Liver (tissue), 9 donors: ENCODE data around the gene LAMTOR1. TPM values are rescaled to one million over a fixed set of nuclear protein-coding genes. Genes with fewer than 3 reads are reported as not detected.

ENCODE experiments used
- DNase-seq: peaks from one replicate; pipeline ENCODE4 v3.0.0-alpha.2; 2017; ENCODE audit warnings: low spot score
- H3K27ac ChIP-seq, 2 donors: one replicate each; pipeline ENCODE4 v1.7.0; 2013; ENCODE audit warnings: inconsistent platforms in 2 of 2, low read length in 2 of 2, control low read depth in 1 of 2, low read depth in 1 of 2, mild to moderate bottlenecking in 1 of 2
- H3K27me3 ChIP-seq, 4 donors: one replicate each; pipeline versions ENCODE4 v1.6.1 to v1.7.0; 2013; ENCODE audit warnings: low read length in 3 of 4, inconsistent platforms in 1 of 4, mild to moderate bottlenecking in 1 of 4, moderate library complexity in 1 of 4; ENCODE audit not compliant: control insufficient read depth in 4 of 4, insufficient read depth in 4 of 4
- H3K36me3 ChIP-seq, 4 donors: one replicate each; pipeline versions ENCODE4 v1.6.1 to v1.7.0; 2013; ENCODE audit warnings: low read length in 3 of 4, mild to moderate bottlenecking in 3 of 4, low read depth in 1 of 4, moderate library complexity in 1 of 4; ENCODE audit not compliant: control insufficient read depth in 4 of 4, insufficient read depth in 3 of 4
- H3K4me1 ChIP-seq, 4 donors: one replicate each; pipeline versions ENCODE4 v1.6.1 to v1.7.0; 2013; ENCODE audit warnings: low read length in 3 of 4, mild to moderate bottlenecking in 3 of 4, moderate library complexity in 1 of 4; ENCODE audit not compliant: control insufficient read depth in 4 of 4, insufficient read depth in 4 of 4
- H3K4me3 ChIP-seq, 3 donors: one replicate each; pipeline versions ENCODE4 v1.6.1 to v1.7.0; 2013; ENCODE audit warnings: low read length in 3 of 3, control low read depth in 1 of 3, low read depth in 1 of 3, mild to moderate bottlenecking in 1 of 3
- H3K9ac ChIP-seq, 2 donors: one replicate each; pipeline ENCODE4 v1.7.0; 2013; ENCODE audit warnings: low read length in 2 of 2, mild to moderate bottlenecking in 2 of 2, moderate library complexity in 2 of 2, control low read depth in 1 of 2, low read depth in 1 of 2
- H3K9me3 ChIP-seq, 4 donors: one replicate each; pipeline versions ENCODE4 v1.6.1 to v1.7.0; 2013; ENCODE audit warnings: low read length in 3 of 4; ENCODE audit not compliant: control insufficient read depth in 4 of 4
- ATF3 ChIP-seq: IDR thresholded peaks from 2 replicates; pipeline ENCODE4 v1.6.1; 2016; ENCODE audit warnings: antibody characterized with exemption
- EGR1 ChIP-seq, 2 donors: IDR thresholded peaks; 2 replicates each; pipeline ENCODE4 v1.6.1; 2016 to 2018; ENCODE audit warnings: antibody characterized with exemption in 2 of 2, low read depth in 2 of 2
- FOXA1 ChIP-seq: IDR thresholded peaks from 2 replicates; pipeline ENCODE4 v1.6.1; 2016; ENCODE audit warnings: antibody characterized with exemption
- FOXA2 ChIP-seq: IDR thresholded peaks from 2 replicates; pipeline ENCODE4 v1.6.1; 2016; ENCODE audit warnings: antibody characterized with exemption
- GABPA ChIP-seq, 2 donors: IDR thresholded peaks in 1 of 2; conservative IDR thresholded peaks in 1 of 2; 2 replicates each; pipeline ENCODE4 v1.6.1; 2016; ENCODE audit warnings: antibody characterized with exemption in 2 of 2, mild to moderate bottlenecking in 1 of 2, moderate library complexity in 1 of 2
- HNF4A ChIP-seq, 2 donors: conservative IDR thresholded peaks; 2 replicates each; pipeline ENCODE4 v1.6.1; 2016; ENCODE audit warnings: antibody characterized with exemption in 2 of 2, mild to moderate bottlenecking in 2 of 2
- HNF4G ChIP-seq: IDR thresholded peaks from 2 replicates; pipeline ENCODE4 v1.6.1; 2016; ENCODE audit warnings: antibody characterized with exemption
- JUND ChIP-seq, 2 donors: IDR thresholded peaks; 2 replicates each; pipeline ENCODE4 v1.6.1; 2016; ENCODE audit warnings: antibody characterized with exemption in 2 of 2
- NR2F2 ChIP-seq: IDR thresholded peaks from 2 replicates; pipeline ENCODE4 v1.6.1; 2016; ENCODE audit warnings: antibody characterized with exemption
- RAD21 ChIP-seq, 2 donors: IDR thresholded peaks; 2 replicates each; pipeline ENCODE4 v1.6.1; 2016; ENCODE audit warnings: antibody characterized with exemption in 2 of 2, mild to moderate bottlenecking in 2 of 2
- REST ChIP-seq: IDR thresholded peaks from 2 replicates; pipeline ENCODE4 v1.6.1; 2016; ENCODE audit warnings: antibody characterized with exemption, mild to moderate bottlenecking
- RXRA ChIP-seq, 2 donors: IDR thresholded peaks; 2 replicates each; pipeline ENCODE4 v1.6.1; 2017 to 2018; ENCODE audit warnings: antibody characterized with exemption in 2 of 2, mild to moderate bottlenecking in 1 of 2
- SP1 ChIP-seq: IDR thresholded peaks from 2 replicates; pipeline ENCODE4 v1.6.1; 2018; ENCODE audit warnings: antibody characterized with exemption, mild to moderate bottlenecking
- TAF1 ChIP-seq: conservative IDR thresholded peaks from 2 replicates; pipeline ENCODE4 v1.6.1; 2016; ENCODE audit warnings: antibody characterized with exemption, mild to moderate bottlenecking
- YY1 ChIP-seq: IDR thresholded peaks from 2 replicates; pipeline ENCODE4 v1.6.1; 2016; ENCODE audit warnings: antibody characterized with exemption, mild to moderate bottlenecking
- WGBS: extraction: QIAGEN DNeasy Blood & Tissue Kit; methylation state at CpG from one replicate; pipeline ENCODE4 v1.1.7; 2013; 5-methylcytosine and 5-hydroxymethylcytosine counted together
- polyA plus RNA-seq, 2 donors: library from polyadenylated mRNA; stranded (reverse) in 1 of 2; unstranded in 1 of 2; fragments of 200-250 nt in 1 of 2; fragments of >200 nt in 1 of 2; fragmentation: Nextera tagmentation in 1 of 2; extraction: Ambion mirVana in 1 of 2; gene quantifications; one replicate each; pipeline versions ENCODE4 v1.2.1 to v1.2.3, GENCODE V29; 2013 to 2015
- total RNA-seq, 2 donors: library from RNA; depleted of rRNA; stranded (reverse); fragments of >200 nt; gene quantifications; one replicate each; pipeline ENCODE4 v1.2.3, GENCODE V29; 2014
- TF ChIP-seq, protein P1 (sequence below): IDR thresholded peaks from 2 replicates; pipeline ENCODE4 v1.6.1; 2016; ENCODE audit warnings: antibody characterized with exemption
- TF ChIP-seq, protein P2 (sequence below): IDR thresholded peaks from 2 replicates; pipeline ENCODE4 v1.6.1; 2016; ENCODE audit warnings: antibody characterized with exemption
- TF ChIP-seq, protein P3 (sequence below): fragments of 150-350 bp; IDR thresholded peaks from 2 replicates; pipeline ENCODE4 v1.5.1; 2017; ENCODE audit warnings: improper control_type of control experiment, low read depth, low read length; ENCODE audit not compliant: missing input control
- donor health status: healthy.
- donor health status: healthy.
- donor health status: healthy.
- donor health status: healthy.
- donor health status: healthy.

Gene LAMTOR1
- total and polyA plus RNA-seq, 4 donors, result 30.5 to 74.0 (median 58.6) TPM

- H3K9ac ChIP-seq, result peak overlapping the region in 1 of 2 donors; percentile 75
- peaks cover 0 to 12% (median 8%) of the 10 kb centered on the region in 4 donors for H3K4me1 ChIP-seq
- 66% methylated on average over 9 of the region's 9 CpGs for WGBS
- DNase-seq, result no peak
- no peaks in the 10 kb centered on the region for H3K27me3 ChIP-seq
- no peaks in the 10 kb centered on the region for H3K9me3 ChIP-seq
- peak overlapping the region; percentile 98 for H3K27ac ChIP-seq
- no peaks in the 10 kb centered on the region for H3K36me3 ChIP-seq
- TF ChIP-seq RAD21 (IDR thresholded peaks at IDR 0.05) (peak in 1 of 2 donors; percentile 41), JUND (IDR thresholded peaks at IDR 0.05) (no peak), RXRA (IDR thresholded peaks at IDR 0.05) (peak in 1 of 2 donors; percentile 1)
- peak overlapping the region; percentile 46 to 81 (median 72) for H3K4me3 ChIP-seq
Observed at GRCh38 chr11:72112978-72113808, 10.1 kb upstream of the LAMTOR1 start.

DNA sequence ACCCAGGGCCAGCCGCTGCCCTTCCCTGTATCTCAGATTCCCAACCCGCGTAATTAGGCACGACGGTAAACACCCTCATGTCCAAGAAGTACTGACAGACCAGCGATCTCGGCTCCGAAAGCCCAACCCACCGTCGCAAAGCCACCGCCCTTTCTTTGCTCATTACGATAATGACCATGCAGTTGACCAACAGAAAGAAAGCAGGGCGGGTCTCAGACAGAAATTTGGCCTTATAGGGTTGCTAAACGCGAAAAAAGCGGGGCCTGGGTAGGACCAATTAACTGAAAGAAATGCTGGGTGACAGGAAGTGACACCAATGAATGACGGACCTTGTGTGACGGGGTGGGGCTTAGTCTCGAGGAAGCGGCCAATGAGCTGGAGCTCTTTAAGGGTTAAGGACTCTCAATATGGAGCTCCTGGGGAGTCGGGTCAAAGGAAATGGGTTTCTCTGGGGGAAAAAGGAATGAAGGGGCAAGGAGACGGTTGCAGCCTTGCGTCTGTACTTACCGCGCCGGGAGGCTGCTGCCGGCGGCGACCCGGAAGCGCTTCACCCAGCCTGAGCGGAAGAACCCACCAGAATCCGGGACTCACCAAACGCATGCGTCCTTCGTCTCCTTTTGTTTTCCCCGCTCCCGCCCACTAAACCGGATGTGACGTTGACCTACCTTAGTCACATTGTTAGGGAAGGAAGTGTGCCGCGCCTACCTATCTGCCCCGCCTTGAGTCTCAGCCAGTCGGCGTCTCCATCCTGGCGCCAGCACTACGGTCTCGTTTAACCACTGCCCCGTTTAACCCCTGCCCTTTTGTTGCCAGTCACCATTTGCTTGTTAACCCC is 9.3 kb upstream of the LAMTOR1 start, which contains the start of gene ANAPC15:
TSS of gene ANAPC15 (minus strand) at position 553 of the 835 bp plus-strand sequence. CDS start 1,419 bp downstream, outside the sequence.
- peak within 1 kb of the TSS; percentile 82 to 96 for H3K9ac ChIP-seq
- H3K4me3 ChIP-seq, result peak within 1 kb of the TSS; percentile 52 to 81 (median 72)
- DNase-seq, result peak; percentile 95
- peaks cover 0 to 12% (median 8%) of the 10 kb centered on the region in 4 donors for H3K4me1 ChIP-seq
- no peaks in the 10 kb centered on the region for H3K36me3 ChIP-seq
- H3K27ac ChIP-seq, result peak within 1 kb of the TSS; percentile 98
- TF ChIP-seq RAD21 (IDR thresholded peaks at IDR 0.05) (peak; percentile 36 to 38), FOXA1 (peak; percentile 22), REST (peak; percentile 88), ATF3 (peak; percentile 63), SP1 (peak; percentile 91), RXRA (IDR thresholded peaks at IDR 0.05) (peak; percentile 16 to 71), GABPA (IDR thresholded peaks at IDR 0.05 in 1 of 2, conservative IDR thresholded peaks at IDR 0.05 in 1 of 2) (peak; percentile 95 to 98), EGR1 (IDR thresholded peaks at IDR 0.05; ENCODE audit: low read depth in 2 of 2) (peak in 1 of 2 donors; percentile 64), HNF4G (no peak), NR2F2 (peak; percentile 29), TAF1 (peak; percentile 78), JUND (IDR thresholded peaks at IDR 0.05) (peak; percentile 15 to 48), YY1 (peak; percentile 96), FOXA2 (peak; percentile 41), HNF4A (conservative IDR thresholded peaks at IDR 0.05) (peak; percentile 10 to 53)
- TF ChIP-seq, protein P1, sequence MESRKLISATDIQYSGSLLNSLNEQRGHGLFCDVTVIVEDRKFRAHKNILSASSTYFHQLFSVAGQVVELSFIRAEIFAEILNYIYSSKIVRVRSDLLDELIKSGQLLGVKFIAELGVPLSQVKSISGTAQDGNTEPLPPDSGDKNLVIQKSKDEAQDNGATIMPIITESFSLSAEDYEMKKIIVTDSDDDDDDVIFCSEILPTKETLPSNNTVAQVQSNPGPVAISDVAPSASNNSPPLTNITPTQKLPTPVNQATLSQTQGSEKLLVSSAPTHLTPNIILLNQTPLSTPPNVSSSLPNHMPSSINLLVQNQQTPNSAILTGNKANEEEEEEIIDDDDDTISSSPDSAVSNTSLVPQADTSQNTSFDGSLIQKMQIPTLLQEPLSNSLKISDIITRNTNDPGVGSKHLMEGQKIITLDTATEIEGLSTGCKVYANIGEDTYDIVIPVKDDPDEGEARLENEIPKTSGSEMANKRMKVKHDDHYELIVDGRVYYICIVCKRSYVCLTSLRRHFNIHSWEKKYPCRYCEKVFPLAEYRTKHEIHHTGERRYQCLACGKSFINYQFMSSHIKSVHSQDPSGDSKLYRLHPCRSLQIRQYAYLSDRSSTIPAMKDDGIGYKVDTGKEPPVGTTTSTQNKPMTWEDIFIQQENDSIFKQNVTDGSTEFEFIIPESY, result peak; percentile 72
- TF ChIP-seq, protein P2, sequence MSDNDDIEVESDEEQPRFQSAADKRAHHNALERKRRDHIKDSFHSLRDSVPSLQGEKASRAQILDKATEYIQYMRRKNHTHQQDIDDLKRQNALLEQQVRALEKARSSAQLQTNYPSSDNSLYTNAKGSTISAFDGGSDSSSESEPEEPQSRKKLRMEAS, result peak; percentile 87
- TF ChIP-seq, protein P3, sequence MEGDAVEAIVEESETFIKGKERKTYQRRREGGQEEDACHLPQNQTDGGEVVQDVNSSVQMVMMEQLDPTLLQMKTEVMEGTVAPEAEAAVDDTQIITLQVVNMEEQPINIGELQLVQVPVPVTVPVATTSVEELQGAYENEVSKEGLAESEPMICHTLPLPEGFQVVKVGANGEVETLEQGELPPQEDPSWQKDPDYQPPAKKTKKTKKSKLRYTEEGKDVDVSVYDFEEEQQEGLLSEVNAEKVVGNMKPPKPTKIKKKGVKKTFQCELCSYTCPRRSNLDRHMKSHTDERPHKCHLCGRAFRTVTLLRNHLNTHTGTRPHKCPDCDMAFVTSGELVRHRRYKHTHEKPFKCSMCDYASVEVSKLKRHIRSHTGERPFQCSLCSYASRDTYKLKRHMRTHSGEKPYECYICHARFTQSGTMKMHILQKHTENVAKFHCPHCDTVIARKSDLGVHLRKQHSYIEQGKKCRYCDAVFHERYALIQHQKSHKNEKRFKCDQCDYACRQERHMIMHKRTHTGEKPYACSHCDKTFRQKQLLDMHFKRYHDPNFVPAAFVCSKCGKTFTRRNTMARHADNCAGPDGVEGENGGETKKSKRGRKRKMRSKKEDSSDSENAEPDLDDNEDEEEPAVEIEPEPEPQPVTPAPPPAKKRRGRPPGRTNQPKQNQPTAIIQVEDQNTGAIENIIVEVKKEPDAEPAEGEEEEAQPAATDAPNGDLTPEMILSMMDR, result no peak
- no peaks in the 10 kb centered on the region for H3K27me3 ChIP-seq
- under 1% methylated on average over 49 of the region's 49 CpGs for WGBS
- H3K9me3 ChIP-seq, result no peaks in the 10 kb centered on the region
